Smooth muscle cell (in vitro differentiated cells): ENCODE data around the gene DNAJB8. TPM values are rescaled to one million over a fixed set of nuclear protein-coding genes. Genes with fewer than 3 reads are reported as not detected.

Experiments
- DNase-seq: peaks from one replicate; lab custom pipeline; 2025; ENCODE audit not compliant: unreplicated experiment; lab: John Stamatoyannopoulos, UW
- H2AFZ ChIP-seq: fragments of 200-600 bp; sonication (generic); 2 replicates; pipeline ENCODE4 v1.6.0; 2016; ENCODE audit warnings: antibody characterized with exemption, low read depth, mild to moderate bottlenecking
- H3F3A ChIP-seq: fragments of 200-600 bp; sonication (generic); 2 replicates; pipeline ENCODE4 v1.6.0; 2017; ENCODE audit warnings: antibody characterized with exemption, low read depth
- H3K27ac ChIP-seq: fragments of 200-600 bp; sonication (generic); 2 replicates; pipeline ENCODE4 v1.5.1; 2016; ENCODE audit warnings: low read depth, mild to moderate bottlenecking
- H3K27me3 ChIP-seq: fragments of 200-600 bp; sonication (generic); 2 replicates; pipeline ENCODE4 v1.6.1; 2016; ENCODE audit warnings: low read depth, mild to moderate bottlenecking
- H3K36me3 ChIP-seq: fragments of 200-600 bp; sonication (generic); 2 replicates; pipeline ENCODE4 v1.5.1; 2016; ENCODE audit warnings: low read depth
- H3K4me1 ChIP-seq: fragments of 200-600 bp; sonication (generic); 2 replicates; pipeline ENCODE4 v1.5.1; 2016; ENCODE audit warnings: low read depth
- H3K4me2 ChIP-seq: fragments of 200-600 bp; sonication (generic); 2 replicates; pipeline ENCODE4 v1.6.0; 2016; ENCODE audit warnings: mild to moderate bottlenecking
- H3K4me3 ChIP-seq: fragments of 200-600 bp; sonication (generic); 2 replicates; pipeline ENCODE4 v1.5.1; 2016; ENCODE audit warnings: mild to moderate bottlenecking
- H3K79me2 ChIP-seq: fragments of 200-600 bp; sonication (generic); 2 replicates; pipeline ENCODE4 v1.6.0; 2016; ENCODE audit warnings: low read depth, mild to moderate bottlenecking
- H3K9ac ChIP-seq: fragments of 200-600 bp; sonication (generic); 2 replicates; pipeline ENCODE4 v1.6.0; 2016; ENCODE audit warnings: low read depth
- H3K9me3 ChIP-seq: fragments of 200-600 bp; sonication (generic); replicated peaks from 2 replicates; pipeline ENCODE4 v1.5.1; 2016; ENCODE audit warnings: low read depth
- H4K20me1 ChIP-seq: fragments of 200-600 bp; sonication (generic); 2 replicates; pipeline ENCODE4 v1.6.0; 2016; ENCODE audit warnings: low read depth
- WGBS: methylation state at CpG from one replicate; pipeline ENCODE4 v1.1.7; 2016; ENCODE audit warnings: low lambda C conversion rate; 5-methylcytosine and 5-hydroxymethylcytosine counted together
- polyA plus RNA-seq: library from polyadenylated mRNA; unstranded; fragments of >200 nt; fragmentation: Nextera tagmentation; extraction: Ambion mirVana; gene quantifications from 2 replicates; pipeline ENCODE4 v1.2.1, GENCODE V29; 2016
- total RNA-seq: library from RNA; depleted of rRNA; stranded (reverse); fragments of >200 nt; gene quantifications from 2 replicates; pipeline ENCODE4 v1.2.3, GENCODE V29; 2014
- TF ChIP-seq, protein P1 (sequence below): fragments of 200-600 bp; sonication (generic); IDR thresholded peaks from 2 replicates; pipeline ENCODE4 v1.5.1; 2017; ENCODE audit warnings: borderline replicate concordance, mild to moderate bottlenecking, antibody characterized with exemption; ENCODE audit not compliant: insufficient read depth, poor library complexity, severe bottlenecking

The DNAJB8 gene
- total and polyA plus RNA-seq, 2 experiments from 2014 or later: not detected

GRCh38 chr3:128442070-128442469 is 24.6 kb downstream of the DNAJB8 start:
- Histone ChIP-seq H3K27me3 (no peaks in the 10 kb centered on the region), H3K36me3 (no peaks in the 10 kb centered on the region), H3K4me1 (no peaks in the 10 kb centered on the region), H2AFZ (no peak overlapping the region), H3F3A (no peaks in the 10 kb centered on the region), H3K79me2 (no peaks in the 10 kb centered on the region), H3K9ac (no peak overlapping the region), H3K4me3 (no peak overlapping the region), H3K27ac (no peak overlapping the region), H3K4me2 (no peak overlapping the region), H4K20me1 (no peaks in the 10 kb centered on the region), H3K9me3 (no peaks in the 10 kb centered on the region)
- TF ChIP-seq, protein P1, sequence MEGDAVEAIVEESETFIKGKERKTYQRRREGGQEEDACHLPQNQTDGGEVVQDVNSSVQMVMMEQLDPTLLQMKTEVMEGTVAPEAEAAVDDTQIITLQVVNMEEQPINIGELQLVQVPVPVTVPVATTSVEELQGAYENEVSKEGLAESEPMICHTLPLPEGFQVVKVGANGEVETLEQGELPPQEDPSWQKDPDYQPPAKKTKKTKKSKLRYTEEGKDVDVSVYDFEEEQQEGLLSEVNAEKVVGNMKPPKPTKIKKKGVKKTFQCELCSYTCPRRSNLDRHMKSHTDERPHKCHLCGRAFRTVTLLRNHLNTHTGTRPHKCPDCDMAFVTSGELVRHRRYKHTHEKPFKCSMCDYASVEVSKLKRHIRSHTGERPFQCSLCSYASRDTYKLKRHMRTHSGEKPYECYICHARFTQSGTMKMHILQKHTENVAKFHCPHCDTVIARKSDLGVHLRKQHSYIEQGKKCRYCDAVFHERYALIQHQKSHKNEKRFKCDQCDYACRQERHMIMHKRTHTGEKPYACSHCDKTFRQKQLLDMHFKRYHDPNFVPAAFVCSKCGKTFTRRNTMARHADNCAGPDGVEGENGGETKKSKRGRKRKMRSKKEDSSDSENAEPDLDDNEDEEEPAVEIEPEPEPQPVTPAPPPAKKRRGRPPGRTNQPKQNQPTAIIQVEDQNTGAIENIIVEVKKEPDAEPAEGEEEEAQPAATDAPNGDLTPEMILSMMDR: no peak
- 69% methylated on average over 7 of the region's 7 CpGs for WGBS
- no peak for DNase-seq

DNA sequence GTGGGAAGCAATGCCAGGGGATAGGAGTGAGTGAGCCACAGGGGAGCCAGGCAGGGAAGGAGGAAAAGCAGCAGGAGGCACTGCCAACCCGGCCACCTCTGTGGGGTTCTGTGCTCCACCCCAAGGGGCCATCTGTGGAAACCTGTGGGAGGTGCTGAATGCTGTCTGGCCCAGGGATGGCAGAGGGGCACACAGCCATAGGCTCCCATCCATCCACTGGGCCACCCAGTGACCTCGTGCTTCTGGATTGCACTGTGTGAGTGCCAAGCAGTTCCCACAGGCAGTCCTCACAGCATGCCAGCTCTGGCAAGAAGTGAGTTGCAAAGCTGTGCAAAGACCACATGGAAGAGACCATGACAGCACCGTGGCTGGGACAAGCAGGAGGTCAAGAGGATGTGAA is 27.5 kb downstream of the DNAJB8 start:
- WGBS: 100% methylated on average over 2 of the region's 3 CpGs
- Histone ChIP-seq H3F3A (no peaks in the 10 kb centered on the region), H4K20me1 (no peaks in the 10 kb centered on the region), H3K9ac (no peak overlapping the region), H3K4me3 (no peak overlapping the region), H3K36me3 (no peaks in the 10 kb centered on the region), H2AFZ (no peak overlapping the region), H3K4me2 (no peak overlapping the region), H3K79me2 (no peaks in the 10 kb centered on the region), H3K27ac (no peak overlapping the region), H3K27me3 (no peaks in the 10 kb centered on the region), H3K4me1 (no peaks in the 10 kb centered on the region), H3K9me3 (no peaks in the 10 kb centered on the region)
- TF ChIP-seq, protein P1: no peak
- DNase-seq: no peak

GRCh38 chr3:128438488-128439072 is 28.1 kb downstream of the DNAJB8 start:
- WGBS: 74% methylated on average over 6 of the region's 6 CpGs

More at GRCh38 chr3:128438488-128439072, 28.1 kb downstream of the DNAJB8 start:
- Histone ChIP-seq H2AFZ (no peak overlapping the region), H3K79me2 (no peaks in the 10 kb centered on the region), H3K27me3 (peaks cover 5% of the 10 kb centered on the region), H3K4me1 (no peaks in the 10 kb centered on the region), H3K36me3 (no peaks in the 10 kb centered on the region), H3K9ac (no peak overlapping the region), H3K4me2 (no peak overlapping the region), H3K9me3 (no peaks in the 10 kb centered on the region), H3K4me3 (no peak overlapping the region), H3K27ac (no peak overlapping the region), H4K20me1 (no peaks in the 10 kb centered on the region), H3F3A (peaks cover 4% of the 10 kb centered on the region)
- TF ChIP-seq, protein P1: peak; percentile 29
- DNase-seq: no peak
